Panc1 (cell line): ENCODE data around the gene SPOCK1. TPM values are rescaled to one million over a fixed set of nuclear protein-coding genes. Genes with fewer than 3 reads are reported as not detected.

Experiments used
- ATAC-seq: fragments of 200-7000 bp; cut with Tn5 transposase; 2 replicates; pipeline ENCODE4 v1.9.1; 2020; ENCODE audit warnings: mild to moderate bottlenecking, moderate library complexity
- BruUV-seq: library from RNA; stranded (reverse); fragments of 400-500 nt; replicated peaks from 2 replicates; lab custom pipeline; 2021; lab: Mats Ljungman, UMichigan
- CTCF ChIA-PET: fragments of 300-600 bp; sonication (Branson Sonifier 250); formaldehyde crosslinking; loops from one replicate; lab custom pipeline; 2022; ENCODE audit warnings: antibody characterized with exemption; lab: Charles Lee
- POLR2A ChIA-PET: fragments of 300-600 bp; sonication (Branson Sonifier 250); formaldehyde crosslinking; loops from one replicate; lab custom pipeline; 2022; ENCODE audit warnings: antibody characterized with exemption; lab: Charles Lee
- DNase-seq: peaks from one replicate; pipeline ENCODE4 v3.0.0-alpha.2; 2010; ENCODE audit warnings: low read depth, low spot score
- H3K27ac ChIP-seq: 2 replicates; pipeline ENCODE4 v1.5.1; 2011; ENCODE audit warnings: mild to moderate bottlenecking, low read length, inconsistent platforms
- H3K27me3 ChIP-seq: fragments of 200-500 bp; sonication (Bioruptor generic); 2 replicates; pipeline ENCODE4 v1.6.0; 2014; ENCODE audit warnings: low read length, inconsistent platforms; ENCODE audit not compliant: control insufficient read depth, insufficient read depth
- H3K36me3 ChIP-seq: fragments of 200-500 bp; sonication (Bioruptor generic); 2 replicates; pipeline ENCODE4 v1.5.1; 2014; ENCODE audit warnings: inconsistent platforms, mild to moderate bottlenecking, low read length, moderate library complexity; ENCODE audit not compliant: control insufficient read depth, insufficient read depth
- H3K4me1 ChIP-seq: 2 replicates; pipeline ENCODE4 v1.5.1; 2011; ENCODE audit warnings: inconsistent platforms, mild to moderate bottlenecking, low read length, moderate library complexity; ENCODE audit not compliant: control insufficient read depth, insufficient read depth
- H3K4me3 ChIP-seq, 2 experiments: 2 replicates each; pipeline ENCODE4 v1.5.1; 2011 to 2012; ENCODE audit warnings: low read depth in 2 of 2, low read length in 2 of 2, mild to moderate bottlenecking in 2 of 2, inconsistent platforms in 1 of 2, moderate library complexity in 1 of 2
- H3K9me3 ChIP-seq: fragments of 200-500 bp; sonication (Bioruptor generic); 2 replicates; pipeline ENCODE4 v1.5.1; 2014; ENCODE audit warnings: low read depth, mild to moderate bottlenecking, inconsistent platforms, low read length, moderate library complexity; ENCODE audit not compliant: control insufficient read depth, insufficient read depth
- POLR2AphosphoS5 ChIP-seq: IDR thresholded peaks from 2 replicates; pipeline ENCODE4 v1.6.1; 2012; ENCODE audit warnings: mild to moderate bottlenecking, low read depth, low read length, moderate library complexity
- SIN3A ChIP-seq: IDR thresholded peaks from 2 replicates; pipeline ENCODE4 v1.6.1; 2012; ENCODE audit warnings: low read depth, mild to moderate bottlenecking, low read length, moderate library complexity, borderline replicate concordance; ENCODE audit not compliant: insufficient read depth
- TCF7L2 ChIP-seq: IDR thresholded peaks from 2 replicates; pipeline ENCODE4 v1.6.1; 2011; ENCODE audit warnings: mild to moderate bottlenecking, low read depth, low read length, inconsistent platforms
- in situ Hi-C: cut with HindIII; loops from 2 replicates; pipeline ENCODE4 v1.10.0; 2016; ENCODE audit warnings: low sequenced_read_pairs, low pct_unique_long_range_greater_than_20kb
- intact Hi-C: fragments of 100-400 bp; cut with micrococcal nuclease; formaldehyde crosslinking; loops from one replicate; pipeline ENCODE4 v1.10.0; 2022; ENCODE audit not compliant: unreplicated experiment
- total RNA-seq: library from RNA; stranded (reverse); gene quantifications from one replicate; pipeline ENCODE4 v1.2.1, GENCODE V29; 2021; ENCODE audit not compliant: unreplicated experiment
- TF ChIP-seq, protein P1 (sequence below), 2 experiments: IDR thresholded peaks; 2 replicates each; pipeline ENCODE4 v1.6.1; 2011 to 2012; ENCODE audit warnings: low read depth in 2 of 2, control low read depth in 1 of 2, low read length in 1 of 2, mild to moderate bottlenecking in 1 of 2, moderate library complexity in 1 of 2; ENCODE audit not compliant: insufficient read depth in 1 of 2
- TF ChIP-seq, protein P2 (sequence below): fragments of 450-650 bp; IDR thresholded peaks from 2 replicates; pipeline ENCODE4 v1.5.1; 2017; ENCODE audit warnings: mild to moderate bottlenecking

Gene SPOCK1
- total RNA-seq, 1 experiment from 2014 or later, result 15.6 TPM

DNA sequence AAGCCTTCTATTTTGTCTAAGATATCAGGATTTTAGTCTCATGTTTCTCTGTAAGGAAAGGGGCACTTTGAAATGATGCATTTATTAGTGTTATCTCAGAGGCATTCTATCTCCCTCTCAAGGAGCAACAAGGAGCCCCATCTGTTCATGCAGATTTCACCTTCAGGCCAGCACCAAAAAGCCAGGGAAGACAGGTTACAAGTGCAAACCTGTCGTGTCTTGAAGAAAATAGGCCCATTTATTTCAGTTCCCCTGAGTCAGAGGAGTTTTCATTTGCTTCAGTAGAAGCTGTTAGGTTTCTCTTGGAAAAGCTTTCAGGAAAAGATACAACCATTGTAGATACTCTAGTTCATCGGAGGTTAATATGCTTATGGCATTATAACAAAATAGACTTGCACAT lies 97.2 kb downstream of the SPOCK1 start:
- CTCF ChIA-PET, result no interaction called here
- Histone ChIP-seq H3K27me3 (no peaks in the 10 kb centered on the region; the same call in 1 of the 2 replicates), H3K27ac (no peak overlapping the region), H3K9me3 (no peaks in the 10 kb centered on the region), H3K36me3 (no peaks in the 10 kb centered on the region), H3K4me3 (no peak overlapping the region), H3K4me1 (no peaks in the 10 kb centered on the region)
- POLR2A ChIA-PET, result no interaction called here
- DNase-seq, result no peak
- ATAC-seq, result no peak
- no peak for TF ChIP-seq POLR2AphosphoS5
- TF ChIP-seq, protein P1, sequence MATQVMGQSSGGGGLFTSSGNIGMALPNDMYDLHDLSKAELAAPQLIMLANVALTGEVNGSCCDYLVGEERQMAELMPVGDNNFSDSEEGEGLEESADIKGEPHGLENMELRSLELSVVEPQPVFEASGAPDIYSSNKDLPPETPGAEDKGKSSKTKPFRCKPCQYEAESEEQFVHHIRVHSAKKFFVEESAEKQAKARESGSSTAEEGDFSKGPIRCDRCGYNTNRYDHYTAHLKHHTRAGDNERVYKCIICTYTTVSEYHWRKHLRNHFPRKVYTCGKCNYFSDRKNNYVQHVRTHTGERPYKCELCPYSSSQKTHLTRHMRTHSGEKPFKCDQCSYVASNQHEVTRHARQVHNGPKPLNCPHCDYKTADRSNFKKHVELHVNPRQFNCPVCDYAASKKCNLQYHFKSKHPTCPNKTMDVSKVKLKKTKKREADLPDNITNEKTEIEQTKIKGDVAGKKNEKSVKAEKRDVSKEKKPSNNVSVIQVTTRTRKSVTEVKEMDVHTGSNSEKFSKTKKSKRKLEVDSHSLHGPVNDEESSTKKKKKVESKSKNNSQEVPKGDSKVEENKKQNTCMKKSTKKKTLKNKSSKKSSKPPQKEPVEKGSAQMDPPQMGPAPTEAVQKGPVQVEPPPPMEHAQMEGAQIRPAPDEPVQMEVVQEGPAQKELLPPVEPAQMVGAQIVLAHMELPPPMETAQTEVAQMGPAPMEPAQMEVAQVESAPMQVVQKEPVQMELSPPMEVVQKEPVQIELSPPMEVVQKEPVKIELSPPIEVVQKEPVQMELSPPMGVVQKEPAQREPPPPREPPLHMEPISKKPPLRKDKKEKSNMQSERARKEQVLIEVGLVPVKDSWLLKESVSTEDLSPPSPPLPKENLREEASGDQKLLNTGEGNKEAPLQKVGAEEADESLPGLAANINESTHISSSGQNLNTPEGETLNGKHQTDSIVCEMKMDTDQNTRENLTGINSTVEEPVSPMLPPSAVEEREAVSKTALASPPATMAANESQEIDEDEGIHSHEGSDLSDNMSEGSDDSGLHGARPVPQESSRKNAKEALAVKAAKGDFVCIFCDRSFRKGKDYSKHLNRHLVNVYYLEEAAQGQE (IDR thresholded peaks at IDR 0.05; ENCODE audit: insufficient read depth in 1 of 2, low read depth in 2 of 2, low read length in 1 of 2), result no peak
- no peak for TF ChIP-seq TCF7L2
- no TSS peak for BruUV-seq
- intact Hi-C loops, result no loop called here
- in situ Hi-C loops, result no loop called here

DNA sequence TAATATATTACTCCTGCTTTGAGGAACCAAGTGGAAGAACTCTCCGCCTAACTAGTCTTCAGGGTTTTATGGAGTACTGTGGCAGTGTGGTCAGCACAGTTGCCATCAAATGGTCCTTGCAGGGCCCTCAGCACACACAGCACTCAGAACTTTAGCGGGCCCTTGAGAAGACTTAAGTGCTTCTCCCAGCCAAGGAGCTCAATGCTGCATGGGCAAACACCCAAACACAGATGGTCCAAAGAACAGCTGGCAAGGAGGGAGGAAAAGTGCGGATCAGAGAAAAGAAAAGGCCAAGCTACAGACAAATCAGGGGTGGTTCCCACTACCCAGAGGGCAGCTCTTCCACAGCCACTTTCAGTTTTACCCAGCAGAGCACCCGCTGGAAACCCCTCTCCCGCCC lies 98.6 kb downstream of the SPOCK1 start:
- no peaks in the 10 kb centered on the region for H3K36me3 ChIP-seq
- CTCF ChIA-PET, result interaction anchor here (0.6 kb wide), 1 partner anchor 326 kb away, joined by 3 read pairs; no protein-coding TSS in a partner anchor
- H3K4me3 ChIP-seq, result no peak overlapping the region
- no peak for DNase-seq
- intact Hi-C loops (no loop called here), in situ Hi-C loops (no loop called here)
- H3K9me3 ChIP-seq, result no peaks in the 10 kb centered on the region
- H3K27me3 ChIP-seq, result no peaks in the 10 kb centered on the region; the same call in 1 of the 2 replicates
- POLR2A ChIA-PET, result no interaction called here
- no peak for TF ChIP-seq TCF7L2
- TF ChIP-seq, protein P1 (IDR thresholded peaks at IDR 0.05; ENCODE audit: insufficient read depth in 1 of 2, low read depth in 2 of 2, low read length in 1 of 2), result no peak
- TF ChIP-seq, protein P2, sequence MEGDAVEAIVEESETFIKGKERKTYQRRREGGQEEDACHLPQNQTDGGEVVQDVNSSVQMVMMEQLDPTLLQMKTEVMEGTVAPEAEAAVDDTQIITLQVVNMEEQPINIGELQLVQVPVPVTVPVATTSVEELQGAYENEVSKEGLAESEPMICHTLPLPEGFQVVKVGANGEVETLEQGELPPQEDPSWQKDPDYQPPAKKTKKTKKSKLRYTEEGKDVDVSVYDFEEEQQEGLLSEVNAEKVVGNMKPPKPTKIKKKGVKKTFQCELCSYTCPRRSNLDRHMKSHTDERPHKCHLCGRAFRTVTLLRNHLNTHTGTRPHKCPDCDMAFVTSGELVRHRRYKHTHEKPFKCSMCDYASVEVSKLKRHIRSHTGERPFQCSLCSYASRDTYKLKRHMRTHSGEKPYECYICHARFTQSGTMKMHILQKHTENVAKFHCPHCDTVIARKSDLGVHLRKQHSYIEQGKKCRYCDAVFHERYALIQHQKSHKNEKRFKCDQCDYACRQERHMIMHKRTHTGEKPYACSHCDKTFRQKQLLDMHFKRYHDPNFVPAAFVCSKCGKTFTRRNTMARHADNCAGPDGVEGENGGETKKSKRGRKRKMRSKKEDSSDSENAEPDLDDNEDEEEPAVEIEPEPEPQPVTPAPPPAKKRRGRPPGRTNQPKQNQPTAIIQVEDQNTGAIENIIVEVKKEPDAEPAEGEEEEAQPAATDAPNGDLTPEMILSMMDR, result no peak
- TF ChIP-seq SIN3A, result no peak
- no peak for TF ChIP-seq POLR2AphosphoS5
- no peak for ATAC-seq
- BruUV-seq, result no TSS peak
- H3K4me1 ChIP-seq, result no peaks in the 10 kb centered on the region
- no peak overlapping the region for H3K27ac ChIP-seq
